Fibroblast of upper back skin (primary cell): Measurements from ENCODE around the gene TGFA.

ENCODE experiments used
- DNase-seq: peaks from one replicate; pipeline ENCODE4 v3.0.0-alpha.2; 2013

The TGFA gene

GRCh38 chr2:70461981-70462876 lies 91.4 kb downstream of the TGFA start:
- no peak for DNase-seq

DNA sequence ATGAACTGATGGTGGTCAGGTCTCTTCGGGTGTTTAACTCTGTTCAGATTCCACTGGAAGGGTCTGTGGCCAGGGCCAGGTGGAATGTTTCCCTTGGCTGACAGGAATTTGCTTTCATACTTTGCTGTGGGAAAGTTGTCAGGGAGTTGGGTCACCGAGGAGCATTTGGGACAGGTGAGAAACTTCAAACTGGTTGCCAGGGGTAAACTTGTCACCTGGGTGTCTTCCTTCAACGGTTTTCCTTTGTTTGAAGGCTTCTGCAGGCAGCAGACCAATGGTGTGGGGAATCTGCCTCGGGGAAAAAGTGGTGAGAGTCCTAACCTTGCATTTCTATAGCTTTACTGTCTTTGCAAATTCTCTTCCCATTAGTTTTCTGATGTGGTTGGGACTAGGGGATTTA lies 92.2 kb downstream of the TGFA start:
- no peak for DNase-seq

GRCh38 chr2:70460333-70460732 lies 93.3 kb downstream of the TGFA start:
- DNase-seq = no peak

DNA sequence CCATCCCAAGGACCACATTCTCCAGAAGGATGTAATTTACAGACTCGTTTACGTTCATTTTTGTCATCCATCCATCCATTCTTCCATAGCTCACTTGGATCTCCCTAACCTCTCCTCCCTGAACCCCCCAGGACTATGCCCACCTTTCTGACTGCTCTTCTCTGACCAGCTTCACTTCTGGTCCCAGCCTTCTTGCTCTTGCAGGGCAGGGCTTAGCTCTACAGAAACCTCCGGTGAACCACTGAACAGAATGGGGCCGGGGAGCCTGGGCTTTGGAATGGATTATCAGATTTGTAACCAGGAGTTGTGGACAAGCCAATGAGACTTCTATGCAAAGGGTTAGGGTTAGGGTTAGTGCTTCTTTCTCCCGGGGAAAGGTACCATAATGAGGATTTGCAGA lies 95.0 kb downstream of the TGFA start:
- DNase-seq = no peak

DNA sequence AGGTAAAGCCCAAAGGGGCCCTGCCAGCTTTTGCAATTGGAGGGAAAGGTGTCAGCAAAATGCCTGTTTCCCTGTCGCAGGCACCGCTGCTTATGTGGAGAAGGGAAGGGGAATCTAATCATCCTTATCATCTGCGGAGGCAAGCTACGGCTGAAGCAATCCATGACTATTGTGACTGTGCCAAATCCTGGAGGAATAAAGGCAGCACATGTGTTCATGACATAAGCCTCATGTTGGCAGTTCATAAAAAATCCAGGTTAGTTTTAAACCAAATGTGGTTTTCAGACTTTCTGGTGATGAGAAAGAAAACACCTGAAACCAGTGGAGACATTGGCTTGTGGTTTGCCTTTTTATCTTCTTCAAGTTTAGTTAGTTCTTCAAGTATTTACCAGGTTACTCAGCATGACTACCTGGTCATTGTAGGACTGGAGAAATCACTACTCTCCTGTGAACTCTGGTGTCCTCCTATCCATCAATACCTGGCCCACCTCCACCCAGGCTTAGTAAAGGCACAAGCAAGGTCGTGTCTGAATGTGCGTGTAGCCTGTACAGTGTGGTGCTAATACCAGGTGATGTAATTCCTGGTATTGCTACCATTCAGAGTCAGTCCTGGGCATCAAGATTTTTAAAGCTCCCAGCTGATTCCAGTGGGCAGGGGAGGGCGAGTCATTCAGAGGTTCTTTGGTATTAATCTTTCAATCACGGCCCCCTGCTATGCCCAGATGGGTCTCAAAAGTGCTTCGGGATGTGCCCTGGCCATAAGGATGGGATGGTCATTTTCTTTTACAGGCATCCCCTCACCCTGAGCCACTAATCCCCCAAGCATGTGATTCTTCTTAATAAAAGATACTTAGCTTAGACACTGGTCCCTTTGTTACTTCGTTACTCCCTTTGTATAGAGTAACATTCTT lies 96.8 kb downstream of the TGFA start:
- DNase-seq = no peak

GRCh38 chr2:70454936-70455544 lies 98.6 kb downstream of the TGFA start:
- no peak for DNase-seq

DNA sequence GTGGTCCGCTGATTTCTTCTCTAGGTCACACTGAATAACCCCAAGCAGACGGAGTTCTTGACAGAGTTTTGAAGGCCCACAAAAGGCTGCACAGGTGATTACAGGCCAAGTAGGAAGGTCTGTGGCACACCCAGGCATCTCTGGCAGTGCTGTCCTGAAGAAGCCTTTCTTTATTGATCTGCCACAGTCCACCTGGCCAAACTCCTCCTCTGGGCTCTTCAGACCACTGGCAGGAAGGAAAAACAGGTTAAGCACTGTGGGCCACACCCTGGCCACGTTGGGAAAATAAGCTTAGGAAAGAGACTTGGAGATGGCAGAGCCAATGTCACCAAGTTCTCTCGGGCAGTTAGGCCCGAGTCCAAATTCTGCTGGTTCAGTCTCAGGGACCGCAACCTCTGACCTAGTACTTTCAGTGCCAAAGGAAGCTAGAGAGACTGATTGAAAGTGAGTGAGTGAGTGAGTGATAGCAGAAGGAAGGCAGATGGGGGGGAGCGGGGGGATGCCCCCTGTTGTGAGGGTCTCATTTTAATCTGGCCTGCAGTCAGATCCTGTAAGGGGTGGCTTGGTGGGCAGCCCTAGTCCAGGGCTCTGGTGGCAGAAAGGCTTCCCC lies 102.9 kb downstream of the TGFA start:
- DNase-seq = no peak

DNA sequence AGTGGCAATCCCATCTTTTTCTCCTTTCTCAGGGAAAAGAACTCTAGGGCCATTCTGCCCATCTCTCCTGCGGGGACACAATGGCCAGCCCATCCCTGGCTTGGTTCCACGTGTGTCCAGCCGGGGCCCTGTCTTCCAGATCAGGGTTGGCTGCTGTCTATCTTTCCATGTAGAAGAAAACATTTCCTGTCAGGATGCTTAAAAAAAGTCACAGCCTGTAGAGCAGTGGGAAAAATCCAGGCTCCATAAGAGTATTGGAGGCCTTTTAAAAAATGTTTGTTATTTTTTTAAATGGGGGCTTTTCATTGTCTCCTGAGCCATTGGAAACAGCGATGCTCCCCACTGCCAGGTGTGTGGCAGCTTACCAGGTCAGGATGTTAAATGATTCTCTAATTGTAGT lies 105.6 kb downstream of the TGFA start:
- DNase-seq = no peak

- DNase-seq = no peak
Measured at GRCh38 chr2:70443726-70444125, 109.9 kb downstream of the TGFA start.

DNA sequence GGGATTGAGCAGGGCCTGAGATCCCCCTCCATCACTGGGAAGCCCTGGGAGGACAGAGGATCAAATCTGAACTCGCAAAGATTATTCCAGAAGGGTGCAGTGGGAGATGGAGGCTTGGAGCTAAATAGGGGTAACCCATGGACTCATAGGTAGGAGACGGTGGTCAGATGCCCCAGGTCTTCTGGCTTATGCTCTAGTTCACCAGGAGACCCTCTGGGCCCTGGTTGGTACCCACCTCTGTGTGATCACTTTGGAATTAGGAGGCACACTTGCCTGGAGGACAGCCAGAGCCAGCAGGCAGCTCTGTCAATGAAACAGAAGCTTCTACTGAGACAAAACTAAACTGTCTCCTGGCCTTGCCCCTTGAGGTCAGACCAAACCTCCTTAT lies 110.6 kb downstream of the TGFA start:
- DNase-seq = no peak

DNA sequence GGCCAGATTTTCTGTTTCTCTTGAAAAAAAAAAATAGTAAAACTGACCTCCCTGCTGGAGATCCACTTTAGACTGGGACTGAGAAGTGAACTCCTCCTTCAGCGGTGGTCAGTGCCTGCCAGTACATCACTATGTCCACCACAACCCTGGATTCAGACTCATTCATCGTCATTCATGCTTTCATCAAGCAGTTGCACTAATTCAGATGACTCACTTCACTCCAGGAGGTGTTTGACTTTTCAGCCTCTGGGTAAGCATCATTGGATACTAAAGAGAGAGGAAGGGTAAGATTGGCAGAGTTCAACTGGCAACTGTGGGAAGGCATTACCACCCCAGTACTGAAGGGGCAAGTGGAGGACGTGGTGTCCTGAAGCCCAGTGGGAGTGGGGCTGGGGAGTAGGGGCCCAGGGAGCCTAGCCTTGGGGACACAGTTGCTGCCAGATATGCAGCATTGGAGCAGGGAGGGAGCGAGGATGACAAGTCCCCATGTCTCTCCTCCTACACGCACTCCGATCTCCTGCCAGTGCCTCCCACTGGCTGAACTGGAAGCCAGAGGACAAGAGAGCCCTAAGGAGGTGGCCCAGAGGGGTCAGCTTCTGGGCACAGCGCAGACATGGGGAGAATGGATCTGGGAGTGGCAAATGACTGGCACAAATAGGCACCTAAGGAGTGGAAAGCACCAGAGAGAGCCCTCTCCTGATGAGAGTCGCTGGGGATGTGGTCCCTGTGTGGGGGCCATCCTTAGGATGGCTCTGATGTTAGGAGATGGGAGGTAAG lies 111.1 kb downstream of the TGFA start:
- peak; percentile 2 for DNase-seq

DNA sequence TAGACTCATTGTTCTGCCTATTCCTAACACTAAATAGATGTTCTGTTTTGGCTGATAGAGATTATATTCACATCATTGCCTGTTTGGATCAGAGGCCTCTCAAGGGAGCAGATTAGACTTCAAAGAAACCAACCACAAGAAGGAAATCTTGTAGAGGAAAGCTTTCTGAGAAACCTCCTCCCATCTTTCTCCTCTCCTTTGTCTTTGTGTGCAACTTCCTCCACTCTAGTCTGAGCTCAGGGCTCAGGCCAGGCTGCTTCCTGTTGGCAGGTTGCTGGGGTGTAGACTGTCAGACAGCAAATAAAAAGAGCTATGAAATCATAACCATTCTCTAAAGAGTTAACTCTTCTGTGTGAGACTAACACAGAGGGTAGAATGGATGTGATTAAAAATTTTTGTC lies 113.0 kb downstream of the TGFA start:
- no peak for DNase-seq

- DNase-seq = no peak
Measured at GRCh38 chr2:70435138-70435537, 118.5 kb downstream of the TGFA start.

DNA sequence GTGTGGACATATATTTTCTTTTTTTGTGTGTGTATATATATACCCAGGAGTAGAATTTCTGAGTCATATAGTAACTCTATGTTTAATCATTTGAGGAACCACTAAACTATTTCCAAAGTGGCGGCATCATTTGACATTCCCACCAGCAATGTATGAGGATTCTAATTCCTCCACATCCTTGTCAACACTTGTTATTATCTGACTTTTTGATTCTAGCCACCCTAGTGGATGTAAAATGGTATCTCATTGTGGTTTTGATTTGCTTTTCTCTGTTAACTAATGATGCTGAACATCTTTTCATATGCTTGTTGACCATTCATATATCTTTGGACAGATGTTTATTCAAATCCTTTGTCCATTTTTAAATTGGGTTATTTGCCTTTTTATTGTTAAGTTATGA lies 120.3 kb downstream of the TGFA start:
- DNase-seq = no peak

- DNase-seq = no peak
Measured at GRCh38 chr2:70431716-70432347, 121.8 kb downstream of the TGFA start.

- DNase-seq = no peak
Measured at GRCh38 chr2:70426341-70426740, 127.3 kb downstream of the TGFA start.

GRCh38 chr2:70425682-70426301 lies 127.8 kb downstream of the TGFA start:
- DNase-seq = no peak

DNA sequence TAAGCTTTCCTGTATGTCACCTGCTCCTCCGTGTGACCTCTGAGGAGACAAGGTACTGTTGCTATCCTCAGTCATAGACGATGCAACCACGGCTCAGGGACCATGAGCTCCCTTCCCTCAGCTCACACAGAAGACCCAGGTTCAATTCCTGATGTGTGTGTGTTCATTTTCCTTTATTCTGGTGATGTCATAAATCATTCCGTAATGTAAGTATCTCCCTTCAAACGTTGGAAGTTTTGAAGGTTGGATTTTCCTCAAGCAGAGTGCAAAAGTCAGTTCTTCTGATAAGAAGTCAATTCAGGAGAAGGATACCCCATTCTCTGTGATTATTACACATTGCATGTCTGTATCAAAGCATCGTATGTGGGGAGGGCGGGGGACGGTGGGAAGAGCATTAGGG lies 132.9 kb downstream of the TGFA start:
- no peak for DNase-seq

GRCh38 chr2:70420143-70420542 lies 133.5 kb downstream of the TGFA start:
- DNase-seq = no peak

DNA sequence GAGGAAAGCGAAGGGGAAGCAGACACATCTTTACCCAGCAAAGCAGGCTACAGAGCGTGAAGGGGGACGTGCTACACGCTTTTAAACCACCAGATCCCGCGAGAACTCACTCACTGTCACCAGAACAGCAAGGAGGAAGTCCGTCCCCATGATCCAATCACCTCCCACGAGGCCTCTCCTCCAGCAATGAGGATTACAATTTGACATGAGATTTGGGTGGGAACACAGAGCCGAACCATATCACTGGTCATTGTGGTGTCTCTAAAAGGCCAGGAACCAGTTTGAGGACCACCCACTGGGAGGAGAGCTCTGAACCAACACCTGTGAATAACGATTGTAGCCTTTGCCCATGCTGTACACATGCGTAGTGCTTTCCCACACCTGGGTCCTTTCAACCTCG lies 135.1 kb downstream of the TGFA start:
- DNase-seq = no peak

DNA sequence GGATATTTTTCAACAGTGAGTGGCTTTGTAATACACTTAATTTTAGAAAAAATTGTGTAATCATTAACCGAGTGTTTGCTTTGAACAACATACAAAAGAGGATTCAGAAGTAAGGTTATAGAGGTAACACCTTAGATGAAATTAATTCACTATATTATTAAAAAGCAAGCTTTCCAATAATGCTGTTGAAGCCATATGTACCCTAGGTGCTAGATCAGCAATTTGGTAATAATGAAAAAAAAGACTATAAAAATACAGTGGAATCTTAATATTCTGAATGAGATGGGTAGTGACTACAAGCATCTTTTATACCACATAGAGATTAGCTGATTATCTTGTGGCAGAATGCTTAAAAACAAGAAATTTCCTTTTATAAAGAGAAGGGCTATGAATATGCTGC lies 136.6 kb downstream of the TGFA start:
- DNase-seq = no peak
